HFF-Myc (cell line): ENCODE data around the gene UCP3.

Source experiments
- DNase-seq: peaks from one replicate; pipeline ENCODE4 v3.0.0-alpha.2; 2011; ENCODE audit warnings: low read depth; ENCODE audit errors: extremely low read depth
- H3K4me3 ChIP-seq: replicated peaks from 2 replicates; pipeline ENCODE4 v1.5.1; 2011; ENCODE audit warnings: low read depth, mild to moderate bottlenecking, control low read depth, low read length
- CTCF ChIP-seq: IDR thresholded peaks from 2 replicates; pipeline ENCODE4 v1.5.1; 2012; ENCODE audit warnings: mild to moderate bottlenecking, low read depth, low read length, control low read depth; ENCODE audit errors: missing control alignments

UCP3 gene

GRCh38 chr11:74008373-74009229, at the start of gene UCP3:
TSS of gene UCP3 (minus strand) at chr11:74009085. CDS start at chr11:74007042, 2,043 bp downstream.
- H3K4me3 ChIP-seq, result no peak within 1 kb of the TSS
- no peak for TF ChIP-seq CTCF
- DNase-seq, result no peak

- H3K4me3 ChIP-seq, result no peak overlapping the region
- peak; percentile 29 for DNase-seq
- no peak for TF ChIP-seq CTCF
These were observed 48.6 kb upstream of the UCP3 start for GRCh38 chr11:74057249-74058151.

- no peak for TF ChIP-seq CTCF
- DNase-seq, result peak; percentile 17
- H3K4me3 ChIP-seq, result no peak overlapping the region
These were observed 47.1 kb upstream of the UCP3 start for GRCh38 chr11:74055938-74056337.

- H3K4me3 ChIP-seq, result no peak overlapping the region
- no peak for DNase-seq
- no peak for TF ChIP-seq CTCF
These were observed 41.6 kb upstream of the UCP3 start for GRCh38 chr11:74050465-74050864.

- no peak overlapping the region for H3K4me3 ChIP-seq
- DNase-seq, result no peak
- TF ChIP-seq CTCF, result no peak
These were observed 40.1 kb upstream of the UCP3 start for GRCh38 chr11:74048993-74049392.

GRCh38 chr11:74044538-74044937, 35.7 kb upstream of the UCP3 start:
- no peak for DNase-seq
- no peak for TF ChIP-seq CTCF
- no peak overlapping the region for H3K4me3 ChIP-seq
